ENCODE data around the gene KCNQ1.

Gene KCNQ1

DNA sequence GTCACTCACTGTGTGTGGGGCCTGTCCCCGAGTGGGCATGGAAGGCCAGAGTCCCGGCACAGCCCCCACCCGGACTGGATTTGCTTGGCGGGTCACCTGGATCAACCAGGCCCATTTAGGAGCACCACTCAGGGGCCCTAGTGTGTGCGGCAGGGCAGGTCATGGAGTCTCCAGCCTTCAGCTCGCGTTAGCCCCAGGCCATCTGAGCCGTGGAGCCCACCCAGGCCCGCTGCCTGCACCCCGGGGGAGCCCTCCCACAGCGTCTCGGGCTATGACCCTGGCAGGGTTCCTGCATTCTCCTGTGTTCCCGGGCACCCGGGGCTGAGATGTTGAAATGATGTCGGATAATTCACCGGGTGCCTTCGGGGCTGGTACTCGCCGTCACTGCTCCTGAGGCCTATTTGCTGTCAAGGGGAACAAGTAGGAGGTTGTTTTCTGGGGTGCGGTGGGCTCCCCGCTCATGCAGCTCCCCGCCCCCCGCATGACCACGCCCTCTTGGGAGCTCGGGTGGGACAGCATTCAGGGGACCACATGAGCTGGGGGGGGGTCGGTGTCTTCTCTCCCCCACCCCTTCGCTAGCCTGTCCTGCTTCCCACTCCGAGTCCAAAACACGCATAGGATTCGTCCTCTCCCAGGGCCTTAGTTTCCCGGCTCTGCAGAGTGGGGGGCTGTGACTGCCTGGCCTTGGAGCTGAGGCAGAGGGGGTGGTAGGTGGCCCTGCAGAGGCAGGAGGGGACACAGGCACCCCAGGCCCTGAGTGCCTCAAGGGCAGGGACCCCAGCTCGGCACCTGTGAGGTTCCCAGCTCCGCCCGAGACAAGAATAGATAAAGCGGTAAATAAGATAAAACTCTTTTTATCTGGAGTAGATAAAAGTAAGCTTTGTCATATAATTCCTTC lies 77.2 kb downstream of the KCNQ1 start:
- DNase-seq (ENCODE audit: extremely low read depth, low read depth): no peak
- TF ChIP-seq, protein P1, sequence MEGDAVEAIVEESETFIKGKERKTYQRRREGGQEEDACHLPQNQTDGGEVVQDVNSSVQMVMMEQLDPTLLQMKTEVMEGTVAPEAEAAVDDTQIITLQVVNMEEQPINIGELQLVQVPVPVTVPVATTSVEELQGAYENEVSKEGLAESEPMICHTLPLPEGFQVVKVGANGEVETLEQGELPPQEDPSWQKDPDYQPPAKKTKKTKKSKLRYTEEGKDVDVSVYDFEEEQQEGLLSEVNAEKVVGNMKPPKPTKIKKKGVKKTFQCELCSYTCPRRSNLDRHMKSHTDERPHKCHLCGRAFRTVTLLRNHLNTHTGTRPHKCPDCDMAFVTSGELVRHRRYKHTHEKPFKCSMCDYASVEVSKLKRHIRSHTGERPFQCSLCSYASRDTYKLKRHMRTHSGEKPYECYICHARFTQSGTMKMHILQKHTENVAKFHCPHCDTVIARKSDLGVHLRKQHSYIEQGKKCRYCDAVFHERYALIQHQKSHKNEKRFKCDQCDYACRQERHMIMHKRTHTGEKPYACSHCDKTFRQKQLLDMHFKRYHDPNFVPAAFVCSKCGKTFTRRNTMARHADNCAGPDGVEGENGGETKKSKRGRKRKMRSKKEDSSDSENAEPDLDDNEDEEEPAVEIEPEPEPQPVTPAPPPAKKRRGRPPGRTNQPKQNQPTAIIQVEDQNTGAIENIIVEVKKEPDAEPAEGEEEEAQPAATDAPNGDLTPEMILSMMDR (IDR thresholded peaks at IDR 0.05; ENCODE audit: low read depth, low read length): no peak

DNA sequence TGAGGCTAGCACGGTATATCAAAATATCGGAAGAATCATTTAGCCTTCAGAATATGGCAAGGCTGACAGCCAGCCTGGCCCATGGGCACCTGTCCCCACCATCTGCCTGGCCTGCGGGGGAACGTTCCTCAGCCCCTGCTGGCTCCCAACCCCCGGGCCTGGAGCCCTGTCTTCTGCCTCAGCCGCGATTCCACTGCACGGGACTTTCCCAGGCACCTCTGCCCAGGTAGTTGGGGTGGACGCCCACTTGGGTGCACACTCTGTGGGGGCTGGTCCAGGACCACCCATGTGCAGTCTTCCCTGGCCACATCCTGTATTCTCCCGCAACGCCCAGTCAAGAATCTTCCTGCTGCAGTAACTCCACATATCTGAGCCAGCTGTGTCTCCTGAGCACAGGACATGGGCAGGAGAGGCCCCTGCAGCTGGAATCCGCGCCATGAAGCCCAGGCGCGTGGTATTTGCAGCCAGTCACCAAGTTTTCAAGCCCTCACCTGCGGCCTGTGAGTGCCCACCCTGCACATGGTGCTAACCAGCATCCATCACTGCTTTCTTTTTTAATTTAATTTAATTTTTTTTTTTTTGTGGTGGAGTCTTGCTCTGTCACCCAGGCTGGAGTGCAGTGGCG lies 77.9 kb downstream of the KCNQ1 start:
- TF ChIP-seq, protein P1 (IDR thresholded peaks at IDR 0.05; ENCODE audit: low read depth, low read length): no peak
- no peak for DNase-seq (ENCODE audit: extremely low read depth, low read depth)

DNA sequence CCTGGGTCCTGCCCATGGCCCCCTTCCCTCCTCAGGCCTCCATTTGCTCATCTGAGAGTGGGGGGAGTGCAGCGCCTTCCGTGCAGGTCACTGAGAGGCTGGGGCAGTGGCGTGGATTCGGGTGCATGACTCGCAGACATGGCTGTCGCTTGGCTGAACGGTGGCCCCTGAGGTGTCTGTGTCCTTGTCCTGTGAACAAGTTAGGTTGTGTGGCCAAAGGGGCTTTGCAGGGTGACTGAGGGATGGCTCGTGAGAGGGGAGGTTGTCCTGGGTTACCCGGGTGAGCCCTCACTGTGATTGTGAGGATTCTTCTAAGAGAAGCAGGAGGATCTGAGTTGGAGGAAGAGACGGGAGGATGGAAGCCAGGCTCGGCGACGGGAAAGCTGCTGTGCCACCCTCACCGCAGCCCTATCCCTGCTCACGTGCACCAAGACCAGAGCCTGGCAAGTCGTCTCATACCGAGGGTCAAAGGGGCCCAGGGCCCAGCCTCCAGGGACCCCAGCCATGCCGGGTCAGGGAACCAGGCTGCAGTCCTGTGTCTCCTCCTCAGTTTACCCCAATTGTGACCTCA lies 79.1 kb downstream of the KCNQ1 start:
- DNase-seq (ENCODE audit: extremely low read depth, low read depth): no peak
- TF ChIP-seq, protein P1 (IDR thresholded peaks at IDR 0.05; ENCODE audit: low read depth, low read length): no peak

DNA sequence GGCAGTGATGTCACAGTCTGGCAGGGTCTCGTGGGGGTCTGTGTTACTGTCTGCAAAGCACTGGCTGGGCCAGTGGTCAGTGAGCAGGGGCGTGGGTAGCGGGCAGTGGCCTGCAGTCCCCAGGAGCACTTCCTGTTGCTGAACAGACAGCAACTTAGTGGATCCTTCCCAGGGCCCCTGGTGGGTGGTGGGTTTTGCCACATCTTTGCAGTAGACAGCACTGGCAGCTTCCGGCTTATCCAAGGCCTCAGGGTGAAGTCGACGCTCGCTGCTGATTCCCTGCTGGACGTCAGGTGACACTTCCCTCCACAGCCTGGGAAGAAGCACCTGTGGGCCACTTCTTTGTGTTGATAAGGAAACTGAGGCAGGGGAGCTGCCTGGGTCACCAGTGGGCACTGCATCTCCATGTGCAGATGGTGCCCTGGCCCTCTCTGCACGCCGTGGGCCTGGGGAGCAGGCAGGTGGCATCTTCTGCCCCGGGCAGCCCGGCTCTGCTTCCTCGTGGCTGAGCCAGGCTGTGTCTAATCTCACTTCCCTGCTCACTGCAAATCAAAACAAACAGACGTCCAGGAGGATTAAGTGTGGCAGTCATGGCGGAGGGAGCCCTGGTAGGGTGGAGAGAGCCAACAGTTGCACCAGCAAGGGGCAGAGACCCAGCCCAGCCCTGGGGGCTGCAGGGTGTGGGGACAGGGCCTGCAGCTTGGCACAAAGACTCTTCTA lies 79.8 kb downstream of the KCNQ1 start:
- TF ChIP-seq, protein P1 (IDR thresholded peaks at IDR 0.05; ENCODE audit: low read depth, low read length): no peak
- no peak for DNase-seq (ENCODE audit: extremely low read depth, low read depth)

DNA sequence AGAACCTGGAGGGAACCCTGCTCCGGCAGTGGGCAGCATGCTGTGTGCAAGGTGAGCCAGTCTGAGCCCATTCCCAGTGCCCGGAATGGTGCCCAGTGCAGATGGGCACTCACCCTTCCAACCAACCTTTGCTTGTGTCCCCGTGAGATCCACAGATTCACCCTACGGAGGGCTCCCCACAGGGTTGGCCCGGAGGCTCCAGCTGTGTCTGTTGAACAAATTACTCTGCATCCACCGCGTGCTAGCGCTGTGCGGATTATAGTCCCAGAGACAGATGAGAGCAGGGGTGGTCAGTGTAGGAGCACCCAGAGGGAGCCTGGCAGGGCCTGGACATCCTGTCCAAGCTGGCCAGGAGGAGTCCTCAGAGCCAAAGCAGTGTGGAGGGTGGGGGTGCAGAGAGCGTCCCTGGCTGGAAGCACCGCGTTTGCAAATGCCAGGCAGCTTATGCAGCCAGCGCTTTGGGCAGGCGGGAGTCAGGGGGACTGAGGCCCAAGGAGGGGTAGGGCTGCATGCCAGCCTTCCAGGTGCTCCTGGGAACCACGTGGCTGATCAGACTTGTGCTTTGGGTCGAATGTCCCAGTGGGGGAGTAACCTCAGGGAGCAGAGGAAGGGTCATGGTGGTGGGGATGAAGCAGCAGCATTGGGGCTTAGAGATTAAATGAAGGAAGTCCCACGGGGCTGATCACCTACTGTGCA lies 80.5 kb downstream of the KCNQ1 start:
- TF ChIP-seq, protein P1 (IDR thresholded peaks at IDR 0.05; ENCODE audit: low read depth, low read length): no peak
- no peak for DNase-seq (ENCODE audit: extremely low read depth, low read depth)

DNA sequence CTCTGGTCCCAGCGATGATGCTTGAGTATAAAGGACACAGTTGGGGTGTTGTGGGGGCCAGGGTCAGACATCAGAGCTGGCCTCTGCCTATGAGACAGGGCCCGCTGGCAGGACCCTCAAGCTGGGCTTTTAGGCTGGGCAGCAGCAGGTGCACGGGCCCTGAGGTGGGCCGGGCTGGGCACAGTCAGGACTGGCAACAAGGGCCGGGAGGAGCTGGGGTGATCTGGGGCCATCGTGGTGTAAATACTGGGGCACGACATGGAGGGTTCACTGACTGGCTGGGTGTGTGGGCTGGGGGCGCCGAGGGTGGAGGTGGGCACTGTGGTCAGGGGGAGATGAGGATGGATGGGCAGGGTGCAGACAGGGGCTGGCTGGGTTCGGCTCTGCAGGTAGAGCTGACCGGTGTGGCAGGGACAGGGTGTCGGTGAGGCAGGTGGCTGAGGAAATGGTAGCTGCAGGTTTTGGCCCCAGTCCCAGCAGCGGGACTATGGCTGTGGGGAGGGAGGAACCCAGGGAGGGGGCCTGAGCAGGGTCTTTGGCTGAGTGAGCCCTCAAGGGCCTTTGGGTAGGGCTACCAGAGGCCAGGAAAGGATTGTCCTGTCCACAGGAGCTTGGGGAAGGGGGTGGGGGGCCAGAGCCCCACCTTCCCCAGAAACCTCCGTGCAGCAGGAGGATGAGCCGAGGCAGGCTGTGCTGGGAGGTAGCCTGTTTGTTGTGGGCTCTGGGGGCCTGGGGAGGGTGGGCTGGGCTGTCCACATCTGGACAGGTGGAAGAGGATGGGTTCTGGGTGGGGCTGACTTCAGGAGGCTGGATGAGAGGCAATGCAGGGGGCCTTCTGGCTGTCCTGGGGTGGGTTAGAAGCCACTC lies 81.4 kb downstream of the KCNQ1 start:
- no peak for DNase-seq (ENCODE audit: extremely low read depth, low read depth)
- TF ChIP-seq, protein P1 (IDR thresholded peaks at IDR 0.05; ENCODE audit: low read depth, low read length): no peak
